MM.1S (cell line): ENCODE data around the gene KRT78.

Experiments
- DNase-seq: peaks from one replicate; pipeline ENCODE4 v3.0.0-alpha.2; 2015
- H2AFZ ChIP-seq: fragments of 300-600 bp; sonication (generic); 2 replicates; pipeline ENCODE4 v1.6.0; 2016; ENCODE audit warnings: antibody characterized with exemption, low read length
- H3F3A ChIP-seq: fragments of 300-600 bp; sonication (generic); 2 replicates; pipeline ENCODE4 v1.6.1; 2016; ENCODE audit warnings: mild to moderate bottlenecking, antibody characterized with exemption, low read length, moderate library complexity, mixed read lengths; ENCODE audit not compliant: insufficient read depth
- H3K27ac ChIP-seq: fragments of 300-600 bp; sonication (generic); 2 replicates; pipeline ENCODE4 v1.5.1; 2016; ENCODE audit warnings: mild to moderate bottlenecking, low read length
- H3K27me3 ChIP-seq: fragments of 300-600 bp; sonication (generic); replicated peaks from 2 replicates; pipeline ENCODE4 v1.6.0; 2016; ENCODE audit warnings: low read length; ENCODE audit not compliant: insufficient read depth
- H3K36me3 ChIP-seq: fragments of 300-600 bp; sonication (generic); replicated peaks from 2 replicates; pipeline ENCODE4 v1.6.1; 2016; ENCODE audit warnings: mild to moderate bottlenecking, low read length, mixed read lengths; ENCODE audit not compliant: insufficient read depth
- H3K4me1 ChIP-seq: fragments of 300-600 bp; sonication (generic); 2 replicates; pipeline ENCODE4 v1.6.1; 2016; ENCODE audit warnings: low read length, mixed read lengths
- H3K4me2 ChIP-seq: fragments of 300-600 bp; sonication (generic); 2 replicates; pipeline ENCODE4 v1.6.0; 2016; ENCODE audit warnings: low read depth, low read length
- H3K4me3 ChIP-seq: fragments of 300-600 bp; sonication (generic); 2 replicates; pipeline ENCODE4 v1.5.1; 2016; ENCODE audit warnings: low read length, mixed read lengths
- H3K79me2 ChIP-seq: fragments of 300-600 bp; sonication (generic); 2 replicates; pipeline ENCODE4 v1.6.1; 2016; ENCODE audit warnings: mixed run types, low read length, mixed read lengths
- H3K9ac ChIP-seq: fragments of 300-600 bp; sonication (generic); 2 replicates; pipeline ENCODE4 v1.6.1; 2016; ENCODE audit warnings: low read length, mixed read lengths
- H3K9me2 ChIP-seq: fragments of 300-600 bp; sonication (generic); replicated peaks from 2 replicates; pipeline ENCODE4 v1.6.1; 2016; ENCODE audit warnings: mild to moderate bottlenecking, low read length, mixed read lengths; ENCODE audit not compliant: insufficient read depth
- H3K9me3 ChIP-seq: fragments of 300-600 bp; sonication (generic); replicated peaks from 2 replicates; pipeline ENCODE4 v1.6.1; 2016; ENCODE audit warnings: mild to moderate bottlenecking, low read length, mixed read lengths; ENCODE audit not compliant: insufficient read depth
- H4K20me1 ChIP-seq: fragments of 300-600 bp; sonication (generic); 2 replicates; pipeline ENCODE4 v1.6.1; 2016; ENCODE audit warnings: mild to moderate bottlenecking, low read length, moderate library complexity, mixed read lengths; ENCODE audit not compliant: insufficient read depth
- CTCF ChIP-seq: fragments of 300-600 bp; sonication (generic); IDR thresholded peaks from 2 replicates; pipeline ENCODE4 v1.5.1; 2016; ENCODE audit warnings: antibody characterized with exemption, low read length, mixed read lengths
- EZH2 ChIP-seq: fragments of 300-600 bp; sonication (generic); optimal IDR thresholded peaks from 2 replicates; pipeline ENCODE3; 2017; ENCODE audit warnings: low read depth, mild to moderate bottlenecking, antibody characterized with exemption, low read length, mixed read lengths
- EZH2phosphoT487 ChIP-seq: fragments of 300-600 bp; sonication (generic); IDR thresholded peaks from 2 replicates; pipeline ENCODE4 v1.6.1; 2018; ENCODE audit warnings: antibody characterized with exemption, low read length

The KRT78 gene

GRCh38 chr12:52839436-52840105, 9.2 kb downstream of the KRT78 start:
- H3K36me3 ChIP-seq: no peaks in the 10 kb centered on the region
- H3K9me3 ChIP-seq: no peaks in the 10 kb centered on the region
- H3K4me1 ChIP-seq: no peaks in the 10 kb centered on the region
- no peak for DNase-seq
- H3K27me3 ChIP-seq: peaks cover 78% of the 10 kb centered on the region
- no peaks in the 10 kb centered on the region for H3F3A ChIP-seq
- H3K4me2 ChIP-seq: no peak overlapping the region
- no peaks in the 10 kb centered on the region for H3K79me2 ChIP-seq
- no peak overlapping the region for H3K27ac ChIP-seq
- no peaks in the 10 kb centered on the region for H4K20me1 ChIP-seq
- TF ChIP-seq EZH2 (no peak), EZH2phosphoT487 (no peak), CTCF (no peak)
- no peak overlapping the region for H3K9ac ChIP-seq
- no peak overlapping the region for H3K4me3 ChIP-seq
- no peak overlapping the region for H2AFZ ChIP-seq
- no peaks in the 10 kb centered on the region for H3K9me2 ChIP-seq

GRCh38 chr12:52838609-52839435, 10.0 kb downstream of the KRT78 start:
- Histone ChIP-seq H3K27me3 (peaks cover 83% of the 10 kb centered on the region), H4K20me1 (no peaks in the 10 kb centered on the region), H3K79me2 (no peaks in the 10 kb centered on the region), H3K36me3 (no peaks in the 10 kb centered on the region), H3K9me3 (no peaks in the 10 kb centered on the region), H2AFZ (no peak overlapping the region), H3K4me1 (no peaks in the 10 kb centered on the region), H3K27ac (no peak overlapping the region), H3F3A (no peaks in the 10 kb centered on the region), H3K9me2 (no peaks in the 10 kb centered on the region), H3K4me3 (no peak overlapping the region), H3K9ac (no peak overlapping the region), H3K4me2 (no peak overlapping the region)
- no peak for DNase-seq
- TF ChIP-seq EZH2phosphoT487 (no peak), EZH2 (no peak), CTCF (no peak)

GRCh38 chr12:52837781-52838608, 10.8 kb downstream of the KRT78 start:
- DNase-seq: no peak
- TF ChIP-seq EZH2phosphoT487: no peak
- TF ChIP-seq CTCF: no peak
- TF ChIP-seq EZH2: no peak
- Histone ChIP-seq H3K27ac (no peak overlapping the region), H3F3A (no peaks in the 10 kb centered on the region), H3K9me2 (no peaks in the 10 kb centered on the region), H3K4me3 (no peak overlapping the region), H3K27me3 (peaks cover 91% of the 10 kb centered on the region), H2AFZ (no peak overlapping the region), H3K79me2 (no peaks in the 10 kb centered on the region), H3K4me1 (no peaks in the 10 kb centered on the region), H3K36me3 (no peaks in the 10 kb centered on the region), H3K4me2 (no peak overlapping the region), H3K9me3 (no peaks in the 10 kb centered on the region), H4K20me1 (no peaks in the 10 kb centered on the region), H3K9ac (no peak overlapping the region)
